HG03066 (cell line): ENCODE measurements around the gene GABRG3.
"Not testable (repeated sequence)": the region's sequence is repeated elsewhere in the genome, so short reads cannot be mapped to it uniquely, and the experiment has no call there.

Source experiments
- ATAC-seq: cut with Tn5 transposase; IDR thresholded peaks from one replicate; pipeline ENCODE4 v1.9.1; 2021; ENCODE audit warnings: low read depth; ENCODE audit not compliant: unreplicated experiment

Gene GABRG3

GRCh38 chr15:26985050-26985449 is 14.1 kb downstream of the GABRG3 start:
- ATAC-seq, result no peak

GRCh38 chr15:26996250-26996649 is 25.3 kb downstream of the GABRG3 start:
- ATAC-seq, result no peak

- not testable (repeated sequence) for ATAC-seq
These were observed 32.0 kb downstream of the GABRG3 start for GRCh38 chr15:27003003-27003402.

- ATAC-seq, result not testable (repeated sequence)
These were observed 33.2 kb downstream of the GABRG3 start for GRCh38 chr15:27004226-27004625.

- no peak for ATAC-seq
These were observed 46.3 kb downstream of the GABRG3 start for GRCh38 chr15:27017168-27017809.

- ATAC-seq, result no peak
These were observed 48.7 kb downstream of the GABRG3 start for GRCh38 chr15:27019687-27020086.

- ATAC-seq, result no peak
These were observed 54.5 kb downstream of the GABRG3 start for GRCh38 chr15:27025481-27025966.

- ATAC-seq, result no peak
These were observed 56.2 kb downstream of the GABRG3 start for GRCh38 chr15:27027229-27027628.

- ATAC-seq, result no peak
These were observed 58.0 kb downstream of the GABRG3 start for GRCh38 chr15:27028858-27029477.

GRCh38 chr15:27036210-27036609 is 65.2 kb downstream of the GABRG3 start:
- no peak for ATAC-seq

GRCh38 chr15:27037501-27037900 is 66.5 kb downstream of the GABRG3 start:
- ATAC-seq, result no peak

- ATAC-seq, result no peak
These were observed 68.2 kb downstream of the GABRG3 start for GRCh38 chr15:27039152-27039551.

- ATAC-seq, result no peak
These were observed 71.2 kb downstream of the GABRG3 start for GRCh38 chr15:27042230-27042629.

GRCh38 chr15:27042646-27043045 is 71.7 kb downstream of the GABRG3 start:
- no peak for ATAC-seq

- ATAC-seq, result no peak
These were observed 72.8 kb downstream of the GABRG3 start for GRCh38 chr15:27043770-27044169.

GRCh38 chr15:27045796-27046195 is 74.8 kb downstream of the GABRG3 start:
- no peak for ATAC-seq

GRCh38 chr15:27046880-27047279 is 75.9 kb downstream of the GABRG3 start:
- no peak for ATAC-seq

- no peak for ATAC-seq
These were observed 79.2 kb downstream of the GABRG3 start for GRCh38 chr15:27050163-27050562.

- no peak for ATAC-seq
These were observed 83.4 kb downstream of the GABRG3 start for GRCh38 chr15:27054426-27054825.

- no peak for ATAC-seq
These were observed 87.1 kb downstream of the GABRG3 start for GRCh38 chr15:27057904-27058645.

- ATAC-seq, result no peak
These were observed 88.0 kb downstream of the GABRG3 start for GRCh38 chr15:27058939-27059338.
